GM19452 (cell line): ENCODE data around the gene CDC20B.
"Not testable (repeated sequence)": the region's sequence is repeated elsewhere in the genome, so short reads cannot be mapped to it uniquely, and the experiment has no call there.

Experiments
- ATAC-seq: cut with Tn5 transposase; IDR thresholded peaks from one replicate; pipeline ENCODE4 v1.9.1; 2021; ENCODE audit not compliant: unreplicated experiment

The CDC20B gene

GRCh38 chr5:55160493-55161209, 12.3 kb downstream of the CDC20B start:
- no peak for ATAC-seq

GRCh38 chr5:55159763-55160492, 13.0 kb downstream of the CDC20B start, which contains the start of gene GPX8:
TSS of gene GPX8 (plus strand) at chr5:55160171. CDS start at chr5:55160193, 22 bp downstream.
- ATAC-seq: no peak

- no peak for ATAC-seq
These were observed 18.1 kb downstream of the CDC20B start for GRCh38 chr5:55154873-55155272.

- ATAC-seq: no peak
These were observed 20.8 kb downstream of the CDC20B start for GRCh38 chr5:55151923-55152842.

GRCh38 chr5:55149308-55149795, 23.6 kb downstream of the CDC20B start:
- no peak for ATAC-seq

GRCh38 chr5:55146543-55147151, 26.3 kb downstream of the CDC20B start:
- peak; percentile 89 for ATAC-seq

GRCh38 chr5:55146080-55146479, 26.9 kb downstream of the CDC20B start:
- ATAC-seq: no peak

GRCh38 chr5:55143624-55144023, 29.4 kb downstream of the CDC20B start:
- no peak for ATAC-seq

- no peak for ATAC-seq
These were observed 30.9 kb downstream of the CDC20B start for GRCh38 chr5:55141945-55142690.

GRCh38 chr5:55140908-55141665, 31.9 kb downstream of the CDC20B start:
- no peak for ATAC-seq

GRCh38 chr5:55136521-55136920, 36.5 kb downstream of the CDC20B start:
- no peak for ATAC-seq

- ATAC-seq: no peak
These were observed 38.8 kb downstream of the CDC20B start for GRCh38 chr5:55134053-55134722.

- ATAC-seq: no peak
These were observed 49.6 kb downstream of the CDC20B start for GRCh38 chr5:55123365-55123764.

GRCh38 chr5:55114061-55114460, 58.9 kb downstream of the CDC20B start:
- no peak for ATAC-seq

- ATAC-seq: no peak
These were observed 59.6 kb downstream of the CDC20B start for GRCh38 chr5:55113327-55113726.

GRCh38 chr5:55110217-55110616, 62.8 kb downstream of the CDC20B start:
- no peak for ATAC-seq

- no peak for ATAC-seq
These were observed 64.3 kb downstream of the CDC20B start for GRCh38 chr5:55108661-55109060.

- ATAC-seq: not testable (repeated sequence)
These were observed 67.0 kb downstream of the CDC20B start for GRCh38 chr5:55105976-55106375.
